GM13977 (cell line): ENCODE measurements around the gene GALNT17.

Experiments
- DNase-seq: peaks from one replicate; pipeline ENCODE4 v3.0.0; 2012; ENCODE audit warnings: low spot score
- in situ Hi-C: fragments of 300-500 bp; cut with MboI; formaldehyde crosslinking; loops from one replicate; pipeline ENCODE4 v1.12.0; 2022; ENCODE audit warnings: low sequenced_read_pairs, low pct_unique_long_range_greater_than_20kb, mixed read lengths, inconsistent platforms; ENCODE audit not compliant: unreplicated experiment
- TF ChIP-seq, protein P1 (sequence below): IDR thresholded peaks from 2 replicates; pipeline ENCODE4 v1.5.1; 2012; ENCODE audit warnings: mild to moderate bottlenecking, control low read depth; ENCODE audit not compliant: insufficient read depth; ENCODE audit errors: extremely low read depth, missing control alignments

The GALNT17 gene

DNA sequence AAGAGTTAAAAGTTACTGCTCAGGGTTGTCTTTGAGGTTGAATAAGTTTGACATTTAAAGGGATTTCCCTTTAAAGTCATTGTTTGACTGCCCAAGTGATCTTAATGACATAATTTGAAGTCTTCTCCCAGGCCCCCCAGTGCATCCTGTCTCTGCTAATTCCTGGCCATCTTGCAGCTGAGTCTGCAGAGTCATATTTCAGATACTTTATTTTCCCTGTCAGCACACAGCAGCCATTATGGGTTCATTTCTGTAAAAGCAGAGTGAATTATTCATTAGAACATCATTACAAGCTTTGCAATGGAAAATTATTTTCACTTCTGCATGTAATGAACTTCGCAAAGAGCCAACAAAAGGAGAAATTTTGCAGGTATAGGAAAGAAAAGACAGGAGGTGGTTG is 536.6 kb downstream of the GALNT17 start:
- TF ChIP-seq, protein P1, sequence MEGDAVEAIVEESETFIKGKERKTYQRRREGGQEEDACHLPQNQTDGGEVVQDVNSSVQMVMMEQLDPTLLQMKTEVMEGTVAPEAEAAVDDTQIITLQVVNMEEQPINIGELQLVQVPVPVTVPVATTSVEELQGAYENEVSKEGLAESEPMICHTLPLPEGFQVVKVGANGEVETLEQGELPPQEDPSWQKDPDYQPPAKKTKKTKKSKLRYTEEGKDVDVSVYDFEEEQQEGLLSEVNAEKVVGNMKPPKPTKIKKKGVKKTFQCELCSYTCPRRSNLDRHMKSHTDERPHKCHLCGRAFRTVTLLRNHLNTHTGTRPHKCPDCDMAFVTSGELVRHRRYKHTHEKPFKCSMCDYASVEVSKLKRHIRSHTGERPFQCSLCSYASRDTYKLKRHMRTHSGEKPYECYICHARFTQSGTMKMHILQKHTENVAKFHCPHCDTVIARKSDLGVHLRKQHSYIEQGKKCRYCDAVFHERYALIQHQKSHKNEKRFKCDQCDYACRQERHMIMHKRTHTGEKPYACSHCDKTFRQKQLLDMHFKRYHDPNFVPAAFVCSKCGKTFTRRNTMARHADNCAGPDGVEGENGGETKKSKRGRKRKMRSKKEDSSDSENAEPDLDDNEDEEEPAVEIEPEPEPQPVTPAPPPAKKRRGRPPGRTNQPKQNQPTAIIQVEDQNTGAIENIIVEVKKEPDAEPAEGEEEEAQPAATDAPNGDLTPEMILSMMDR: no peak
- in situ Hi-C loops: no loop called here
- no peak for DNase-seq

DNA sequence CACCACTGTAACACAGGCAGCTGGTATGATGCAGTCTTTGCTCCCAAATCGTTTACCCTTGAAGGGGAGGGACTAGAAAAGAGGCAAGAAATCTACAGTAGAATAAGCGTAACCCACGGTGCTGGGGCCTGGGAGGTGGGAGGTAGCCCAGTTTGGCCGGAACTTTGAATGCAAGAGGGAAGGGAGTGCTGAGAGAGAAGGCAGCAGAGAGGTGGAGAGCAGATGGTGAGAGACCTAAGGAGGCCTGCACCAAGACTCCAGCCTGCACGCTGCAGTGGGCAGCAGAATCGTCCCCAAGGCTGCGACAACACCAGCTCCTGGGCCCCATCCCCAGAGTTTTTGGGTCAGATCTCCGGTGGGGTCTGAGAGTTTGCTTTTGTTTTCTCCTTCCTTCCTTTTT is 547.5 kb downstream of the GALNT17 start:
- in situ Hi-C loops: no loop called here
- TF ChIP-seq, protein P1: no peak
- DNase-seq: no peak

DNA sequence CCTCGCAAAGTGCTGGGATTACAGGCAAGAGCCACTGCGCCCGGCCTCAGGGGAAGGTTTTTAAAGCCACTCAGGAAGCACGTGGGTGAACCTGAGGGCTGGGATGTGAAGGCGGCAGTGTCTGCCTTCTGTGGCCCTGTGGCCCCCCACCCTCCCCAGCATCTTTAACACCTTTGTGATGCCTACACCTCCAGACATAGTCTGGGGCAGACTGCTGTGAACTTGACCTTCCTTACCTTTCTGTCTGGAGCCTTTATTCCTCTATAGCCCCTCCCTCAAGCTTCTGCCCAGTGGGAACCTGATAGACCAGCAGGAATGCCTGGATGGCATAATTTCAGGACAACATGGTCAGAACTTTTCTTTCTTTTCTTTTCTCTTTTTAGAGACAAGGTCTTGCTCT is 550.2 kb downstream of the GALNT17 start:
- DNase-seq: no peak
- TF ChIP-seq, protein P1: no peak
- in situ Hi-C loops: no loop called here

DNA sequence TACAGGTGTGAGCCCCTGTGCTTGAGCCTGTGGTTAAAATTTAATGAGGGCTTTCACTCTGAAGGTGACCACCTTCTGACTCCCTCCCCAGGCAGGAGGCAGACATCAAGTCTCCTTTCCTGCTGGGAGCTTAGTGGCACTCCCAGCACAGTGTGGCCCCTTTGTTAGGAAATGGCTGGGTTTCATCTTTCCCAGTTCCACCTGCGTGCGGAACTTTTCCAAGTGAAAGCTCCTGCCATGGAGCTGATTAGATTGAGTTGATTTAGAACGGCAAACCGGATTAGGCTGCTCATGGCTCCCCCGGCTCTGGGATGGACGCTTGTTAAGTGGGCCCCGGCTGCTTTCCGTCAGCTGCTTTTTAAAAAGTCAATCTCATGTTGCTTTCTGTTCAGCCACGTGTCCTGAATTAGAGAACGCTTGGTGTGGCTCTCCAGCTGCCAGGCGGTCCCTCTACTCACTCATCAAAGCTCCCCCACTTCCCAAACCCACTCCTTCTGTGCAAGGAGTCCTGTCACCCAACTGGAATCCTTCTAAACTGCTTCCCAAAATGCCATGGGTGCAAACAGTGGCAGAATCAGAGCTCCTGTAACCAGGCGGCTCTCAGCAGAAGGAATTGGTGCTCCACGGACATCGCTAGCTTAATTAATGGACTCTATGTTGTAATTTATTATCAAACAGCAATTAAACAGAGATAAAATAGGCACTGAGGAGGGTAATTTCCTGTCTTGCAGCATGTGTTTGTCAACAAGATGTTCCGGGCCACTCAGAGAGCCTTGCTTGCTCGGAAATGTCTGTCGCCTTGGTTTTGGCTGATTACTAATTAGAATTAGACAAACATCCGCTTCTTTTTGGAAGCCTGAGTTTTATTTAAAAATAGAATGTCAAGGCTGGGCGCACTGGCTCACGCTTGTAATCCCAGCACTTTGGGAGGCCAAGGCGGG is 551.2 kb downstream of the GALNT17 start:
- in situ Hi-C loops: no loop called here
- no peak for DNase-seq
- TF ChIP-seq, protein P1: no peak

DNA sequence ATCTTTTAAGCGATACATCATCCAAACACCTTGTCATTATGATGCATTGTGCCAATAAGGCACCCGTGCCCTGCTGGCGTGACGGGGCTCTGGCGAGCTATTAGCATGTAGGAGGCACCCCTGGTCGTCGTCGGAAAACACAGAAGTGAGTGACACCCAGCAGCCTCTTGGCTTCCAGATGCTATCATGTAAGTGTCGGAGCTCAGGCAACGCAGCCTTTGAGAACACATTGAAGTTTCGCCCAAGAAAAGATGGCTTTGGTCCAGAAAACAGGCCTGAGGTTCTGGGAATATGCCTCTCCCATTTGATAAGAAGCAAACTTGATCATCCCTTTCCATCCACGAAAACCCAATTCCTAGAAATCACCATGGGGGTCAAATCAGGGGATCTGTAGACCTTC is 555.3 kb downstream of the GALNT17 start:
- TF ChIP-seq, protein P1: no peak
- no peak for DNase-seq
- in situ Hi-C loops: no loop called here

DNA sequence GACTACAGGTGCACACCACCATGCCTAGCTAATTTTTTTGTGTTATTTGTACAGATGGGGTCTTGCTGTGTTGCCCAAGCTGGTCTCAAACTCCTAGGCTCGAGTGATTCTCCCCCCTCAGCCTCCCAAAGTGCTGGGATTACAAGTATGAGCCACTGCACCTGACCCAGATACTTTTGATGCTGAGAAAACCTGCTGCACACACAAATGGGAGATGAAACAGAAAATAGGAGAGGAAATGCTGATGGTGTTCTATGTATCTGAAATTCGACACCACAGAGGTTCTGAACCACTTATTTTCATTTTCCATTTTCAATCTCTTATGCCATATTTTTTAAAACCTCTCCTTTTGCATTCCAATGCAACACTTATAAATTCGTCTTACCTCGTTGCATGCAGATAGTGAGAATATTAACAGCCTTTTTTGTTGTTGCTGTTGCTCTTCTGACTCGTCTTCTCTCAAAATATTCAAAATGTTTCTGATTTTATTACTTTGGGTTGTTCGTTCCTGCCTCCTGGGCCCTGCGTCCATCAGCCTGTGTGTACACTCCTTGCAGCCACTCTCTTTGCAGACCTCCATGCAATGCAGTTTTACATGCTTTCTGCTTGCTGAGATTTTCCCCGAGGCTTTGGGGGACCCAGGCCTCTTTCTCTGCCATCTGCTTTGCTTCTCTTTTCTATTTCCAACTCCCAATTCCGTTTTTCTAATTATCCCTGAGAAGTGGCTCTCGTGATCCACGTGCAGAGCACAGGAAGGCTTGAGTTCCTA is 556.1 kb downstream of the GALNT17 start:
- TF ChIP-seq, protein P1: no peak
- no peak for DNase-seq
- in situ Hi-C loops: no loop called here
